Measurements from ENCODE around the gene OVCH1. TPM values are rescaled to one million over a fixed set of nuclear protein-coding genes. Genes with fewer than 3 reads are reported as not detected.
A peak's percentile ranks its signal among the peaks of the same experiment; 100 is the strongest.

OVCH1 gene
- total RNA-seq, 5 donors from 2014 or later (not counting 1 experiment from before 2014, with no cell fraction given): not detected

DNA sequence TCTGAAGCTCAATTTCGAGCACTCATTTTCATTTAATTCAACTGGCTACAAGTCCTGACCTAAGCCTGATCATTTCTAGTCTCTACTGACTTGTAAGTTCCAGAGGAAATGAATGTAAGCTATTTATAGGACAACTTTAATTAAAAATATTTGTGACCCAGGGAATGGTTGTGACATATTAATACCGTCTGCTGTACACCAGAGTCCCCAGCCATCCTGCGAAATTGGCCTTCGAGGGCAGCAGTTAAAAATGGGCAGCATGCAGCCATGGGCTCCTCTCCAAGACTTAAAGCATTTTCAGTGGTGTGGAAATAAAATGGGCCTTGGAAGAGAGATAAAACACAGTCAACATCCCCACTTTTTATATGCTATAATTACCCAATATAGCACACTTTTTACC is 30.7 kb upstream of the OVCH1 start:
- no peak overlapping the region for H3K27ac Mint-ChIP-seq
- 100% methylated on average over 2 of the region's 4 CpGs for WGBS (ENCODE audit: insufficient coverage)
- H3K4me1 Mint-ChIP-seq: no peaks in the 10 kb centered on the region
- DNase-seq (no peak), ATAC-seq (replicated peaks in 1 of 4) (no peak)
- H3K9me3 Mint-ChIP-seq: no peaks in the 10 kb centered on the region
- no peak overlapping the region for H3K4me3 ChIP-seq (ENCODE audit: control insufficient read depth in 1 of 2, extremely low read depth in 1 of 2, low read length in 1 of 2)
- H3K36me3 Mint-ChIP-seq: no peaks in the 10 kb centered on the region
- H3K27ac ChIP-seq (ENCODE audit: low read length): no peak overlapping the region
- ChIA-PET CTCF (interaction anchor here in 1 of 2 donors (1.0 kb wide), 1 partner anchor 10 kb away, joined by 3 read pairs; no protein-coding TSS in a partner anchor), POLR2A (no interaction called here)
- H3K4me1 ChIP-seq (ENCODE audit: control insufficient read depth in 1 of 2, extremely low read depth in 1 of 2, insufficient read depth in 2 of 2, low read length in 2 of 2): no peaks in the 10 kb centered on the region
- H3K27me3 ChIP-seq (replicated peaks in 1 of 2; ENCODE audit: control insufficient read depth in 2 of 2, extremely low read depth in 1 of 2, insufficient read depth in 2 of 2, low read length in 1 of 2): peaks cover 0 to 3% of the 10 kb centered on the region in 2 experiments
- H3K4me3 Mint-ChIP-seq: no peak overlapping the region
- no peaks in the 10 kb centered on the region for H3K9me3 ChIP-seq
- H3K36me3 ChIP-seq (ENCODE audit: control insufficient read depth in 2 of 2, extremely low read depth in 1 of 2, insufficient read depth in 1 of 2, low read length in 1 of 2): no peaks in the 10 kb centered on the region
- peaks cover 18 to 26% of the 10 kb centered on the region in 2 donors for H3K27me3 Mint-ChIP-seq

DNA sequence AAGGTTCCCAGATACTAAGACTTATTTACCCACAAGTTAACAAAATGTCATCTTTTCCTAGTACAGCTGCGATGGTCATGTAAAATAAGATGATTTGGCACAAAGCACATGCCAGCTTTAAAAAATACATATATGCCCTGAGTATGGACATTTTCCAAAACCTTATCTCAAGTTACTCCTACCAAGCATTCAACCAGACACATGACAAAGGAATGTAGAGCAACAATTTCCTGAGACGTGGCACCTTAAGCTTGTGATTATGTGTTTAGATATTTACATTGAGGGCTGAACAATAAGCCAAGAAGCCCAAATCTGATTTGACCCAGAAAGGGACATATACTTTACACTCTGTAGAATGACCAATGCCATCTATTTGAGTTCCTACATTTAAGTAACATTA is 24.5 kb upstream of the OVCH1 start:
- H3K36me3 Mint-ChIP-seq: no peaks in the 10 kb centered on the region
- H3K27me3 Mint-ChIP-seq: no peaks in the 10 kb centered on the region
- WGBS (ENCODE audit: insufficient coverage): no CpG with 5 or more reads among the region's 2 CpGs
- no peaks in the 10 kb centered on the region for H3K9me3 Mint-ChIP-seq
- H3K27ac ChIP-seq (ENCODE audit: low read length): no peak overlapping the region
- H3K4me3 ChIP-seq (ENCODE audit: control insufficient read depth in 1 of 2, extremely low read depth in 1 of 2, low read length in 1 of 2): no peak overlapping the region
- no peaks in the 10 kb centered on the region for H3K27me3 ChIP-seq (replicated peaks in 1 of 2; ENCODE audit: control insufficient read depth in 2 of 2, extremely low read depth in 1 of 2, insufficient read depth in 2 of 2, low read length in 1 of 2)
- no peak overlapping the region for H3K27ac Mint-ChIP-seq
- no peaks in the 10 kb centered on the region for H3K4me1 ChIP-seq (ENCODE audit: control insufficient read depth in 1 of 2, extremely low read depth in 1 of 2, insufficient read depth in 2 of 2, low read length in 2 of 2)
- DNase-seq (no peak), ATAC-seq (replicated peaks in 1 of 4) (no peak)
- ChIA-PET CTCF (interaction anchor here (0.6 to 1.5 kb wide), 3 partner anchors 1323 to 1626 kb away, joined by 3 to 14 read pairs (median 5); no protein-coding TSS in a partner anchor), POLR2A (no interaction called here)
- no peaks in the 10 kb centered on the region for H3K36me3 ChIP-seq (ENCODE audit: control insufficient read depth in 2 of 2, extremely low read depth in 1 of 2, insufficient read depth in 1 of 2, low read length in 1 of 2)
- H3K4me1 Mint-ChIP-seq: no peaks in the 10 kb centered on the region
- H3K9me3 ChIP-seq: no peaks in the 10 kb centered on the region
- no peak overlapping the region for H3K4me3 Mint-ChIP-seq

DNA sequence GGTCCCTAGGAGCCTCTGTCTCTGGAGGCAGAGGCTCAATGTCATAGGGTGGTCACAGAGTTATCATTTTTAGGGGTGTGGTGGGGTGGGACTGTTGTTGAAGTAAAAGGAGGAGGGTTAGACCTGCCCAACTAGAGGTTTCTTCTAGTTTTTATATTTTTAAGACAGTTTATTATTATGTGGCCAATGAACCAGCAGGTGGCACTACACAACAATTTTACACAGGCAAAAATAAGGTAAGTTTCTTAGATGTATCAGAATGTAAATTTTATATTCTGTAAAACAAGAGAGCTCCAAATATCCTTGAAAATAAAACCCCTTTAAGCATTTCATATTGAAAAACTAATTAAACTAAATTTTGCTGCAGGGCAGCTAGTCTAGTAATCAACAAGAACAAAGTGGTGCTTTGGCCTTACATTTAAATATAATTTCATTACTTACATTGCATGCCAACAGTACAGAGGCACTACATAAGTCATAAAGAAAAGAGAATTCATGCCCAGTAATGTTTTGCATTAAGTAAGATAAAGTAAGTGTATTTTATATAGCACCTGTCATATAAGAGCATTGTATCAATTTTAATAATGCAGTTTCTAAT is 22.2 kb upstream of the OVCH1 start:
- peaks cover 0 to 5% of the 10 kb centered on the region in 2 experiments for H3K27me3 ChIP-seq (replicated peaks in 1 of 2; ENCODE audit: control insufficient read depth in 2 of 2, extremely low read depth in 1 of 2, insufficient read depth in 2 of 2, low read length in 1 of 2)
- no peaks in the 10 kb centered on the region for H3K36me3 ChIP-seq (ENCODE audit: control insufficient read depth in 2 of 2, extremely low read depth in 1 of 2, insufficient read depth in 1 of 2, low read length in 1 of 2)
- Mint-ChIP-seq H3K4me1 (no peaks in the 10 kb centered on the region), H3K27ac (no peak overlapping the region), H3K4me3 (no peak overlapping the region), H3K9me3 (no peaks in the 10 kb centered on the region), H3K36me3 (no peaks in the 10 kb centered on the region), H3K27me3 (peaks cover 7 to 9% of the 10 kb centered on the region in 2 donors)
- POLR2A ChIA-PET: no interaction called here
- DNase-seq (peak in 16 of 35 experiments; percentile 3 to 59 (median 7)), ATAC-seq (replicated peaks in 1 of 4) (no peak)
- H3K9me3 ChIP-seq: no peaks in the 10 kb centered on the region
- CTCF ChIA-PET: interaction anchor here (0.9 to 1.7 kb wide), 8 partner anchors 11 to 1324 kb away, joined by 3 to 7 read pairs (median 4); no protein-coding TSS in a partner anchor
- no peak overlapping the region for H3K4me3 ChIP-seq (ENCODE audit: control insufficient read depth in 1 of 2, extremely low read depth in 1 of 2, low read length in 1 of 2)
- no peak overlapping the region for H3K27ac ChIP-seq (ENCODE audit: low read length)
- no peaks in the 10 kb centered on the region for H3K4me1 ChIP-seq (ENCODE audit: control insufficient read depth in 1 of 2, extremely low read depth in 1 of 2, insufficient read depth in 2 of 2, low read length in 2 of 2)

DNA sequence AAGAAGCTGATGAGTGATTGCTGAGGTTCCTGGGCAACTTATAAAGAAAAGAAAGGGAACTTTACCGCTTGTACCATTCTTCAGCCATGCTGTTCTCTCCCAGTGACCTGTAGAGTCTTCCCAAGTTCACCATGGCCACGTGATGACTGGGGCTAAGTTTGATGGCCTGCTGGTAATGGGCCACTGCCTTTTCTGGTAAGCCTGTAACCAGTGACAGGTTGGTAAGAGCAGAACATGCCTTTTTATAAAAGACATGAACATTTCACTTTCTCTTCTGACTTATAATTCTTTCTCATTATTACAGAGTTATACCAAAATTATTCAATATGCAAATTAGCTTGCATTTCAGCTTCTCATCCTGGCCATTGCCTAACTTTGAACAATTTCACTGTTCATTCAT is 20.9 kb upstream of the OVCH1 start:
- H3K4me3 Mint-ChIP-seq: no peak overlapping the region
- no peaks in the 10 kb centered on the region for H3K9me3 ChIP-seq
- no peak for DNase-seq
- no peak overlapping the region for H3K27ac Mint-ChIP-seq
- peaks cover 9 to 15% of the 10 kb centered on the region in 2 donors for H3K27me3 Mint-ChIP-seq
- no peak overlapping the region for H3K4me3 ChIP-seq (ENCODE audit: control insufficient read depth in 1 of 2, extremely low read depth in 1 of 2, low read length in 1 of 2)
- H3K36me3 ChIP-seq (ENCODE audit: control insufficient read depth in 2 of 2, extremely low read depth in 1 of 2, insufficient read depth in 1 of 2, low read length in 1 of 2): no peaks in the 10 kb centered on the region
- no peaks in the 10 kb centered on the region for H3K4me1 ChIP-seq (ENCODE audit: control insufficient read depth in 1 of 2, extremely low read depth in 1 of 2, insufficient read depth in 2 of 2, low read length in 2 of 2)
- WGBS (ENCODE audit: insufficient coverage): 17% methylated on average over 1 of the region's 2 CpGs
- H3K36me3 Mint-ChIP-seq: no peaks in the 10 kb centered on the region
- no peaks in the 10 kb centered on the region for H3K4me1 Mint-ChIP-seq
- no peaks in the 10 kb centered on the region for H3K9me3 Mint-ChIP-seq
- CTCF ChIA-PET: interaction anchor here (0.6 to 1.7 kb wide), 6 partner anchors 9 to 1325 kb away, joined by 3 to 7 read pairs (median 3); no protein-coding TSS in a partner anchor
- ATAC-seq (replicated peaks in 1 of 4): no peak
- H3K27me3 ChIP-seq (replicated peaks in 1 of 2; ENCODE audit: control insufficient read depth in 2 of 2, extremely low read depth in 1 of 2, insufficient read depth in 2 of 2, low read length in 1 of 2): peaks cover 0 to 5% of the 10 kb centered on the region in 2 experiments
- no peak overlapping the region for H3K27ac ChIP-seq (ENCODE audit: low read length)
- POLR2A ChIA-PET: no interaction called here

DNA sequence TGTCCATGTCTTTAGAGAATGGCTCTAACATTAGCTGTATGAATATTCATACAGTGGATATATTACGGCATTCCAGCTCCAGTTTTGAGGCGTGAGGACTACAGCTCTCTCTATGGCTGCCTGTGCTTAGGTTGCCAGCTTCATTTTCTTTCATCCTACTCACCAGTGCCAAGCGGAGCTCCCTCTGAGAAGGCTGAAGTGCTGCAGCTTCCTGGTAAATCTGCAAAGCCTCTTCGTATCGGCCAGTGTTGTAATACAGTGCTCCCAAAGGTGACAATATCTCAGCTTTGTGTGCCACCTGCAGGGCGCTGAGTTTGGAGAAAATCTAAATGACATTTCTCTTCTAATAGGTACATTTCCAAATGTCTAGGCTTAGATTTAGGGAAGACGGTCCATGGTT is 19.8 kb upstream of the OVCH1 start:
- ChIA-PET POLR2A (no interaction called here), CTCF (no interaction called here)
- peaks cover 0 to 5% of the 10 kb centered on the region in 2 experiments for H3K27me3 ChIP-seq (replicated peaks in 1 of 2; ENCODE audit: control insufficient read depth in 2 of 2, extremely low read depth in 1 of 2, insufficient read depth in 2 of 2, low read length in 1 of 2)
- no peaks in the 10 kb centered on the region for H3K9me3 Mint-ChIP-seq
- peaks cover 10 to 15% of the 10 kb centered on the region in 2 donors for H3K27me3 Mint-ChIP-seq
- H3K27ac ChIP-seq (ENCODE audit: low read length): no peak overlapping the region
- DNase-seq: no peak
- ATAC-seq (replicated peaks in 1 of 4): no peak
- WGBS (ENCODE audit: insufficient coverage): 82% methylated on average over 5 of the region's 7 CpGs
- H3K4me3 Mint-ChIP-seq: no peak overlapping the region
- H3K36me3 Mint-ChIP-seq: no peaks in the 10 kb centered on the region
- no peak overlapping the region for H3K27ac Mint-ChIP-seq
- H3K9me3 ChIP-seq: no peaks in the 10 kb centered on the region
- H3K4me1 ChIP-seq (ENCODE audit: control insufficient read depth in 1 of 2, extremely low read depth in 1 of 2, insufficient read depth in 2 of 2, low read length in 2 of 2): no peaks in the 10 kb centered on the region
- H3K36me3 ChIP-seq (ENCODE audit: control insufficient read depth in 2 of 2, extremely low read depth in 1 of 2, insufficient read depth in 1 of 2, low read length in 1 of 2): no peaks in the 10 kb centered on the region
- no peaks in the 10 kb centered on the region for H3K4me1 Mint-ChIP-seq
- H3K4me3 ChIP-seq (ENCODE audit: control insufficient read depth in 1 of 2, extremely low read depth in 1 of 2, low read length in 1 of 2): no peak overlapping the region

DNA sequence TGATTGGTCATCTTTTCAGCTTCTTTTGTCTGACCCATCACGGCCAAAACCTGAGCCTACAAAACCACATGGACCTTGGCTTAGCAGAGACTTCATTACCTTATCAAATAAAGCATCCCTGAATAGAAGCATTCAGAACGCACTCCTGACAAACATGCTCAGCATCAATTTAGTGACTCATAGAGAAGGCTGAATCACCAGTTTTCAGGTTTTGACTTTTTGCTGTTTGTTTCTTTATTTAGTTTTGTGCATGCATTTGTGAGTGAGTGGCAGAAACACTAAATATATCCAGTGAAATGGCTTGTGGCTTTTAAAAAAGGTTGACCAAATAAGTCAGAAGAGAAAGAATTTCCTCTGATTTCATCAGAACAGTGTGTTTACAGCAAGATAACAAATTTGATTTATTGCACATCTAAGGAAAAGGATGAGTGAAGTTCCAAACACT is 19.0 kb upstream of the OVCH1 start:
- Mint-ChIP-seq H3K36me3 (no peaks in the 10 kb centered on the region), H3K4me3 (no peak overlapping the region), H3K9me3 (no peaks in the 10 kb centered on the region), H3K27me3 (peaks cover 10 to 15% of the 10 kb centered on the region in 2 donors), H3K4me1 (no peaks in the 10 kb centered on the region), H3K27ac (no peak overlapping the region)
- Histone ChIP-seq H3K27ac (ENCODE audit: low read length) (no peak overlapping the region), H3K36me3 (ENCODE audit: control insufficient read depth in 2 of 2, extremely low read depth in 1 of 2, insufficient read depth in 1 of 2, low read length in 1 of 2) (no peaks in the 10 kb centered on the region), H3K4me3 (ENCODE audit: control insufficient read depth in 1 of 2, extremely low read depth in 1 of 2, low read length in 1 of 2) (no peak overlapping the region), H3K9me3 (no peaks in the 10 kb centered on the region), H3K4me1 (ENCODE audit: control insufficient read depth in 1 of 2, extremely low read depth in 1 of 2, insufficient read depth in 2 of 2, low read length in 2 of 2) (no peaks in the 10 kb centered on the region), H3K27me3 (replicated peaks in 1 of 2; ENCODE audit: control insufficient read depth in 2 of 2, extremely low read depth in 1 of 2, insufficient read depth in 2 of 2, low read length in 1 of 2) (peaks cover 0 to 5% of the 10 kb centered on the region in 2 experiments)
- ChIA-PET POLR2A (no interaction called here), CTCF (no interaction called here)
- 60% methylated on average over 1 of the region's 2 CpGs for WGBS (ENCODE audit: insufficient coverage)
- DNase-seq (no peak), ATAC-seq (replicated peaks in 1 of 4) (no peak)
